Panc1 (cell line): ENCODE measurements around the gene C1QTNF2. TPM values are rescaled to one million over a fixed set of nuclear protein-coding genes. Genes with fewer than 3 reads are reported as not detected.

ENCODE experiments used
- ATAC-seq: fragments of 200-7000 bp; cut with Tn5 transposase; 2 replicates; pipeline ENCODE4 v1.9.1; 2020; ENCODE audit warnings: mild to moderate bottlenecking, moderate library complexity
- BruUV-seq: library from RNA; stranded (reverse); fragments of 400-500 nt; replicated peaks from 2 replicates; lab custom pipeline; 2021; lab: Mats Ljungman, UMichigan
- CTCF ChIA-PET: fragments of 300-600 bp; sonication (Branson Sonifier 250); formaldehyde crosslinking; loops from one replicate; lab custom pipeline; 2022; ENCODE audit warnings: antibody characterized with exemption; lab: Charles Lee
- POLR2A ChIA-PET: fragments of 300-600 bp; sonication (Branson Sonifier 250); formaldehyde crosslinking; loops from one replicate; lab custom pipeline; 2022; ENCODE audit warnings: antibody characterized with exemption; lab: Charles Lee
- DNase-seq: peaks from one replicate; pipeline ENCODE4 v3.0.0-alpha.2; 2010; ENCODE audit warnings: low read depth, low spot score
- H3K27ac ChIP-seq: 2 replicates; pipeline ENCODE4 v1.5.1; 2011; ENCODE audit warnings: mild to moderate bottlenecking, low read length, inconsistent platforms
- H3K27me3 ChIP-seq: fragments of 200-500 bp; sonication (Bioruptor generic); 2 replicates; pipeline ENCODE4 v1.6.0; 2014; ENCODE audit warnings: low read length, inconsistent platforms; ENCODE audit not compliant: control insufficient read depth, insufficient read depth
- H3K36me3 ChIP-seq: fragments of 200-500 bp; sonication (Bioruptor generic); 2 replicates; pipeline ENCODE4 v1.5.1; 2014; ENCODE audit warnings: inconsistent platforms, mild to moderate bottlenecking, low read length, moderate library complexity; ENCODE audit not compliant: control insufficient read depth, insufficient read depth
- H3K4me1 ChIP-seq: 2 replicates; pipeline ENCODE4 v1.5.1; 2011; ENCODE audit warnings: inconsistent platforms, mild to moderate bottlenecking, low read length, moderate library complexity; ENCODE audit not compliant: control insufficient read depth, insufficient read depth
- H3K4me3 ChIP-seq, 2 experiments: 2 replicates each; pipeline ENCODE4 v1.5.1; 2011 to 2012; ENCODE audit warnings: low read depth in 2 of 2, low read length in 2 of 2, mild to moderate bottlenecking in 2 of 2, inconsistent platforms in 1 of 2, moderate library complexity in 1 of 2
- H3K9me3 ChIP-seq: fragments of 200-500 bp; sonication (Bioruptor generic); 2 replicates; pipeline ENCODE4 v1.5.1; 2014; ENCODE audit warnings: low read depth, mild to moderate bottlenecking, inconsistent platforms, low read length, moderate library complexity; ENCODE audit not compliant: control insufficient read depth, insufficient read depth
- CTCF ChIP-seq: fragments of 450-650 bp; IDR thresholded peaks from 2 replicates; pipeline ENCODE4 v1.5.1; 2017; ENCODE audit warnings: mild to moderate bottlenecking
- POLR2AphosphoS5 ChIP-seq: IDR thresholded peaks from 2 replicates; pipeline ENCODE4 v1.6.1; 2012; ENCODE audit warnings: mild to moderate bottlenecking, low read depth, low read length, moderate library complexity
- REST ChIP-seq, 2 experiments: IDR thresholded peaks; 2 replicates each; pipeline ENCODE4 v1.6.1; 2011 to 2012; ENCODE audit warnings: low read depth in 2 of 2, control low read depth in 1 of 2, low read length in 1 of 2, mild to moderate bottlenecking in 1 of 2, moderate library complexity in 1 of 2; ENCODE audit not compliant: insufficient read depth in 1 of 2
- SIN3A ChIP-seq: IDR thresholded peaks from 2 replicates; pipeline ENCODE4 v1.6.1; 2012; ENCODE audit warnings: low read depth, mild to moderate bottlenecking, low read length, moderate library complexity, borderline replicate concordance; ENCODE audit not compliant: insufficient read depth
- TCF7L2 ChIP-seq: IDR thresholded peaks from 2 replicates; pipeline ENCODE4 v1.6.1; 2011; ENCODE audit warnings: mild to moderate bottlenecking, low read depth, low read length, inconsistent platforms
- in situ Hi-C: cut with HindIII; loops from 2 replicates; pipeline ENCODE4 v1.10.0; 2016; ENCODE audit warnings: low sequenced_read_pairs, low pct_unique_long_range_greater_than_20kb
- intact Hi-C: fragments of 100-400 bp; cut with micrococcal nuclease; formaldehyde crosslinking; loops from one replicate; pipeline ENCODE4 v1.10.0; 2022; ENCODE audit not compliant: unreplicated experiment
- total RNA-seq: library from RNA; stranded (reverse); gene quantifications from one replicate; pipeline ENCODE4 v1.2.1, GENCODE V29; 2021; ENCODE audit not compliant: unreplicated experiment

C1QTNF2 gene
- total RNA-seq, 1 experiment from 2014 or later: 0.44 TPM

GRCh38 chr5:160349249-160349934, 21.0 kb downstream of the C1QTNF2 start:
- ATAC-seq: no peak
- Histone ChIP-seq H3K36me3 (no peaks in the 10 kb centered on the region), H3K27ac (no peak overlapping the region), H3K4me3 (no peak overlapping the region), H3K4me1 (peaks cover 4% of the 10 kb centered on the region; the same call in 1 of the 2 replicates), H3K9me3 (no peaks in the 10 kb centered on the region), H3K27me3 (no peaks in the 10 kb centered on the region)
- no peak for DNase-seq
- POLR2A ChIA-PET: no interaction called here
- no TSS peak for BruUV-seq
- intact Hi-C loops (loop anchor here (5.0 kb wide), 1 partner anchor 327 kb away; no protein-coding TSS in a partner anchor), in situ Hi-C loops (no loop called here)
- no peak for TF ChIP-seq REST (IDR thresholded peaks at IDR 0.05; ENCODE audit: insufficient read depth in 1 of 2, low read depth in 2 of 2, low read length in 1 of 2)
- no peak for TF ChIP-seq CTCF
- TF ChIP-seq TCF7L2: no peak
- no peak for TF ChIP-seq POLR2AphosphoS5
- no peak for TF ChIP-seq SIN3A
- CTCF ChIA-PET: interaction anchor here (0.6 kb wide), 1 partner anchor 125 kb away, joined by 4 read pairs; no protein-coding TSS in a partner anchor

- H3K27me3 ChIP-seq: no peaks in the 10 kb centered on the region
- ChIA-PET POLR2A (no interaction called here), CTCF (interaction anchor here (0.5 to 0.6 kb wide), 2 partner anchors 246 to 255 kb away, joined by 3 read pairs; no protein-coding TSS in a partner anchor)
- H3K27ac ChIP-seq: no peak overlapping the region
- BruUV-seq: no TSS peak
- H3K4me1 ChIP-seq: peaks cover 4% of the 10 kb centered on the region; the same call in 1 of the 2 replicates
- ATAC-seq (no peak), DNase-seq (no peak)
- in situ Hi-C loops: no loop called here
- H3K4me3 ChIP-seq: no peak overlapping the region
- no peak for TF ChIP-seq TCF7L2
- TF ChIP-seq POLR2AphosphoS5: no peak
- TF ChIP-seq REST (IDR thresholded peaks at IDR 0.05; ENCODE audit: insufficient read depth in 1 of 2, low read depth in 2 of 2, low read length in 1 of 2): no peak
- TF ChIP-seq CTCF: no peak
- no peak for TF ChIP-seq SIN3A
- no peaks in the 10 kb centered on the region for H3K9me3 ChIP-seq
- no peaks in the 10 kb centered on the region for H3K36me3 ChIP-seq
- intact Hi-C loops: loop anchor here (5.0 kb wide), 1 partner anchor 326 kb away; no protein-coding TSS in a partner anchor
Measured at GRCh38 chr5:160348080-160348479, 22.3 kb downstream of the C1QTNF2 start.
